Measurements from ENCODE around the gene TMEM52. TPM values are rescaled to one million over a fixed set of nuclear protein-coding genes. Genes with fewer than 3 reads are reported as not detected.

TMEM52 gene
- total RNA-seq, 1 donor from 2014 or later, result not detected

GRCh38 chr1:1917304-1917976 is 1.6 kb downstream of the TMEM52 start:
- TF ChIP-seq, protein P1, sequence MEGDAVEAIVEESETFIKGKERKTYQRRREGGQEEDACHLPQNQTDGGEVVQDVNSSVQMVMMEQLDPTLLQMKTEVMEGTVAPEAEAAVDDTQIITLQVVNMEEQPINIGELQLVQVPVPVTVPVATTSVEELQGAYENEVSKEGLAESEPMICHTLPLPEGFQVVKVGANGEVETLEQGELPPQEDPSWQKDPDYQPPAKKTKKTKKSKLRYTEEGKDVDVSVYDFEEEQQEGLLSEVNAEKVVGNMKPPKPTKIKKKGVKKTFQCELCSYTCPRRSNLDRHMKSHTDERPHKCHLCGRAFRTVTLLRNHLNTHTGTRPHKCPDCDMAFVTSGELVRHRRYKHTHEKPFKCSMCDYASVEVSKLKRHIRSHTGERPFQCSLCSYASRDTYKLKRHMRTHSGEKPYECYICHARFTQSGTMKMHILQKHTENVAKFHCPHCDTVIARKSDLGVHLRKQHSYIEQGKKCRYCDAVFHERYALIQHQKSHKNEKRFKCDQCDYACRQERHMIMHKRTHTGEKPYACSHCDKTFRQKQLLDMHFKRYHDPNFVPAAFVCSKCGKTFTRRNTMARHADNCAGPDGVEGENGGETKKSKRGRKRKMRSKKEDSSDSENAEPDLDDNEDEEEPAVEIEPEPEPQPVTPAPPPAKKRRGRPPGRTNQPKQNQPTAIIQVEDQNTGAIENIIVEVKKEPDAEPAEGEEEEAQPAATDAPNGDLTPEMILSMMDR (IDR thresholded peaks at IDR 0.05), result no peak
- no peak for DNase-seq (ENCODE audit: extremely low spot score, unreplicated experiment)
- Mint-ChIP-seq H3K36me3 (ENCODE audit: unreplicated experiment) (no peaks in the 10 kb centered on the region), H3K4me1 (ENCODE audit: unreplicated experiment) (no peaks in the 10 kb centered on the region), H3K4me3 (ENCODE audit: unreplicated experiment) (no peak overlapping the region), H3K27ac (ENCODE audit: unreplicated experiment) (no peak overlapping the region), H3K27me3 (ENCODE audit: unreplicated experiment) (no peaks in the 10 kb centered on the region), H3K9me3 (ENCODE audit: unreplicated experiment) (no peaks in the 10 kb centered on the region)

- Mint-ChIP-seq H3K27ac (ENCODE audit: unreplicated experiment) (no peak overlapping the region), H3K4me3 (ENCODE audit: unreplicated experiment) (no peak overlapping the region), H3K27me3 (ENCODE audit: unreplicated experiment) (no peaks in the 10 kb centered on the region), H3K36me3 (ENCODE audit: unreplicated experiment) (no peaks in the 10 kb centered on the region), H3K9me3 (ENCODE audit: unreplicated experiment) (no peaks in the 10 kb centered on the region), H3K4me1 (ENCODE audit: unreplicated experiment) (no peaks in the 10 kb centered on the region)
- TF ChIP-seq, protein P1 (IDR thresholded peaks at IDR 0.05), result no peak
- DNase-seq (ENCODE audit: extremely low spot score, unreplicated experiment), result no peak
These were observed 2.2 kb downstream of the TMEM52 start for GRCh38 chr1:1916851-1917251.

GRCh38 chr1:1915911-1916840 is 2.9 kb downstream of the TMEM52 start:
- no peak for DNase-seq (ENCODE audit: extremely low spot score, unreplicated experiment)
- Mint-ChIP-seq H3K4me3 (ENCODE audit: unreplicated experiment) (no peak overlapping the region), H3K27ac (ENCODE audit: unreplicated experiment) (no peak overlapping the region)

DNA sequence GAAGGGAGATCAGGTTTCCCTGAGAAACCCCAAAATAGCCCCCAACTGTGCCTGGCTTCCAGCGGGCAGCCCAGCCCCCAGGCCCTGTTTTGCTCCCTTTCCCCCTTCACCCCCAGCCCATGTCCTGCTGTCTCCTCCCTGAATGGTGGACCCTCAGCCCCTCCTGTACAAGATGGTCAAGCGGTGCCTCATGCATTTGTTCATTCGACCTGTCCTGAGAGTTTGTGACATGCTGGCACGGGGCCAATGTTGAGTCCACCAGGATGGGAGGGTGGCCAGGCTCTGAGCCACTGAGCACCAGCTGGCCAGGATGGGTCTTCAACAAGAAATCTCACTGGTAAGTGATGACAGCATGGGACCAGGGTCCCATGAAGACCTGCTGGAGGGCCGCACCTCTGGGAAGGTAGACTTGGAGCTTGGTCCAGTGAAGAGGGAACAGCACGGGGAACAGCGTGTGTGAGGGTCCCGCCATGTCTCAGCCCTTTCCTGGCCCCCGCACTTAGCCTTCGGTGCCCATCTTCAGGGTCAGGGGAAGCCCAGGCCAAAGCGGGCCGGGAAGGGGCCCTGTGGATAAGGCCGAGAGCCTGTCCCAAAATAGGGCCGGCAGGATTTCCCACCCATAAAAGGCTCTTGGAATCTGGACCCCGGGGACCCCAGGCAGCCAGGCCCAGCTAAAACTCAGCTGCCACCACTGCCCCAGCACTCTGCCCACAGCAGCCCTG is 3.9 kb downstream of the TMEM52 start, which contains the start of gene CALML6:
TSS of gene CALML6 (plus strand) at position 290 of the 722 bp plus-strand sequence. CDS start at position 311, 21 bp downstream.
- H3K4me3 Mint-ChIP-seq (ENCODE audit: unreplicated experiment), result no peak within 1 kb of the TSS
- no peak within 1 kb of the TSS for H3K27ac Mint-ChIP-seq (ENCODE audit: unreplicated experiment)
- no peak for DNase-seq (ENCODE audit: extremely low spot score, unreplicated experiment)
- TF ChIP-seq, protein P1 (IDR thresholded peaks at IDR 0.05), result no peak
- H3K4me1 Mint-ChIP-seq (ENCODE audit: unreplicated experiment), result peaks cover 2% of the 10 kb centered on the region
- no peaks in the 10 kb centered on the region for H3K9me3 Mint-ChIP-seq (ENCODE audit: unreplicated experiment)
- no peaks in the 10 kb centered on the region for H3K36me3 Mint-ChIP-seq (ENCODE audit: unreplicated experiment)
- no peaks in the 10 kb centered on the region for H3K27me3 Mint-ChIP-seq (ENCODE audit: unreplicated experiment)

More at GRCh38 chr1:1915911-1916840, 2.9 kb downstream of the TMEM52 start:
- H3K36me3 Mint-ChIP-seq (ENCODE audit: unreplicated experiment), result no peaks in the 10 kb centered on the region
- H3K4me1 Mint-ChIP-seq (ENCODE audit: unreplicated experiment), result no peaks in the 10 kb centered on the region
- TF ChIP-seq, protein P1 (IDR thresholded peaks at IDR 0.05), result no peak
- no peaks in the 10 kb centered on the region for H3K27me3 Mint-ChIP-seq (ENCODE audit: unreplicated experiment)
- no peaks in the 10 kb centered on the region for H3K9me3 Mint-ChIP-seq (ENCODE audit: unreplicated experiment)

All from osteocyte (in vitro differentiated cells).